ENCODE data around the gene CMC1.

The CMC1 gene

GRCh38 chr3:28308196-28308595 is 66.8 kb downstream of the CMC1 start:
- no peak for DNase-seq

- no peak for DNase-seq
These were observed 74.3 kb downstream of the CMC1 start for GRCh38 chr3:28315711-28316110.

GRCh38 chr3:28316226-28316625 is 74.8 kb downstream of the CMC1 start:
- no peak for DNase-seq

GRCh38 chr3:28317438-28318022 is 76.1 kb downstream of the CMC1 start:
- peak in 1 of 2 experiments; percentile 1 for DNase-seq

- DNase-seq: no peak
These were observed 79.6 kb downstream of the CMC1 start for GRCh38 chr3:28320981-28321380.

- no peak for DNase-seq
These were observed 81.0 kb downstream of the CMC1 start for GRCh38 chr3:28322464-28322863.

- DNase-seq: no peak
These were observed 85.1 kb downstream of the CMC1 start for GRCh38 chr3:28326458-28326926.

- DNase-seq: no peak
These were observed 87.1 kb downstream of the CMC1 start for GRCh38 chr3:28328188-28329151.

- DNase-seq: no peak
These were observed 93.1 kb downstream of the CMC1 start for GRCh38 chr3:28334552-28334951.

- DNase-seq: no peak
These were observed 93.8 kb downstream of the CMC1 start for GRCh38 chr3:28335246-28335645.

- DNase-seq: no peak
These were observed 95.8 kb downstream of the CMC1 start for GRCh38 chr3:28337230-28337629.

- DNase-seq: no peak
These were observed 101.7 kb downstream of the CMC1 start for GRCh38 chr3:28343144-28343543.

GRCh38 chr3:28345690-28346089 is 104.3 kb downstream of the CMC1 start:
- no peak for DNase-seq

- DNase-seq: no peak
These were observed 106.2 kb downstream of the CMC1 start for GRCh38 chr3:28347374-28348264.

- no peak for DNase-seq
These were observed 106.8 kb downstream of the CMC1 start for GRCh38 chr3:28348265-28348628.

- peak; percentile 82 for DNase-seq
These were observed 107.4 kb downstream of the CMC1 start, which contains the start of the genes AZI2 and ZCWPW2 for GRCh38 chr3:28348629-28349468. AZI2 (minus strand) TSS chr3:28348824; CDS start chr3:28340617, 8,207 bp downstream. ZCWPW2 (plus strand) TSS chr3:28348721; CDS start chr3:28413069, 64,348 bp downstream.

GRCh38 chr3:28349469-28350000 is 108.1 kb downstream of the CMC1 start:
- no peak for DNase-seq

Measured in NCI-H1930 (cell line).